Panc1 (cell line): ENCODE data around the gene SORT1.

Experiments used
- POLR2AphosphoS5 ChIP-seq: IDR thresholded peaks from 2 replicates; pipeline ENCODE4 v1.6.1; 2012; ENCODE audit warnings: mild to moderate bottlenecking, low read depth, low read length, moderate library complexity
- SIN3A ChIP-seq: IDR thresholded peaks from 2 replicates; pipeline ENCODE4 v1.6.1; 2012; ENCODE audit warnings: low read depth, mild to moderate bottlenecking, low read length, moderate library complexity, borderline replicate concordance; ENCODE audit not compliant: insufficient read depth
- TF ChIP-seq, protein P1 (sequence below), 2 experiments: IDR thresholded peaks; 2 replicates each; pipeline ENCODE4 v1.6.1; 2011 to 2012; ENCODE audit warnings: low read depth in 2 of 2, control low read depth in 1 of 2, low read length in 1 of 2, mild to moderate bottlenecking in 1 of 2, moderate library complexity in 1 of 2; ENCODE audit not compliant: insufficient read depth in 1 of 2

GRCh38 chr1:109309347-109309746 lies 88.4 kb downstream of the SORT1 start:
- TF ChIP-seq POLR2AphosphoS5 (no peak), SIN3A (no peak)
- TF ChIP-seq, protein P1, sequence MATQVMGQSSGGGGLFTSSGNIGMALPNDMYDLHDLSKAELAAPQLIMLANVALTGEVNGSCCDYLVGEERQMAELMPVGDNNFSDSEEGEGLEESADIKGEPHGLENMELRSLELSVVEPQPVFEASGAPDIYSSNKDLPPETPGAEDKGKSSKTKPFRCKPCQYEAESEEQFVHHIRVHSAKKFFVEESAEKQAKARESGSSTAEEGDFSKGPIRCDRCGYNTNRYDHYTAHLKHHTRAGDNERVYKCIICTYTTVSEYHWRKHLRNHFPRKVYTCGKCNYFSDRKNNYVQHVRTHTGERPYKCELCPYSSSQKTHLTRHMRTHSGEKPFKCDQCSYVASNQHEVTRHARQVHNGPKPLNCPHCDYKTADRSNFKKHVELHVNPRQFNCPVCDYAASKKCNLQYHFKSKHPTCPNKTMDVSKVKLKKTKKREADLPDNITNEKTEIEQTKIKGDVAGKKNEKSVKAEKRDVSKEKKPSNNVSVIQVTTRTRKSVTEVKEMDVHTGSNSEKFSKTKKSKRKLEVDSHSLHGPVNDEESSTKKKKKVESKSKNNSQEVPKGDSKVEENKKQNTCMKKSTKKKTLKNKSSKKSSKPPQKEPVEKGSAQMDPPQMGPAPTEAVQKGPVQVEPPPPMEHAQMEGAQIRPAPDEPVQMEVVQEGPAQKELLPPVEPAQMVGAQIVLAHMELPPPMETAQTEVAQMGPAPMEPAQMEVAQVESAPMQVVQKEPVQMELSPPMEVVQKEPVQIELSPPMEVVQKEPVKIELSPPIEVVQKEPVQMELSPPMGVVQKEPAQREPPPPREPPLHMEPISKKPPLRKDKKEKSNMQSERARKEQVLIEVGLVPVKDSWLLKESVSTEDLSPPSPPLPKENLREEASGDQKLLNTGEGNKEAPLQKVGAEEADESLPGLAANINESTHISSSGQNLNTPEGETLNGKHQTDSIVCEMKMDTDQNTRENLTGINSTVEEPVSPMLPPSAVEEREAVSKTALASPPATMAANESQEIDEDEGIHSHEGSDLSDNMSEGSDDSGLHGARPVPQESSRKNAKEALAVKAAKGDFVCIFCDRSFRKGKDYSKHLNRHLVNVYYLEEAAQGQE (IDR thresholded peaks at IDR 0.05; ENCODE audit: insufficient read depth in 1 of 2, low read depth in 2 of 2, low read length in 1 of 2), result no peak
